ENCODE results near the gene TSPEAR. TPM values are rescaled to one million over a fixed set of nuclear protein-coding genes. Genes with fewer than 3 reads are reported as not detected.

Gene TSPEAR
- total RNA-seq, 2 donors from 2014 or later, result not detected

DNA sequence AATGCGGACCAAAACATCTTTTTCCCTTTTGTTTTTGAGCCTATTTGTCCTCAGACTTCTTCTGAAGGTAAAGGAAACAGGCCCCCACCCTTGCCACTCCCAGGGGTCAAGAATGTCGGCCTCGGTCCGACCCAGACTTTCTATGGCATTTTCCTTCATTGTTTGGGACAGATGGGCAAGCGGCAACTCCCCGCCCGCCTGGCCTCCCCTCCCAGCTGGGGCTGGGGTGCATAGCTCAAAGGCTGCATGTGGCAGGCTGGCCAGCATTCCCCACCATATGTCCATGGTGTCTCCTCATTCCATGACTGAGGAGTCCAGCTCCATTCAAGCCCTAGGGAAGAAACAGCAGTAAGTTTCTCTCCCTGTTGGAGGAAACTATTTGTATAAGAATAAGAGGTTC is 29.4 kb upstream of the TSPEAR start:
- H3K27ac ChIP-seq, result no peak overlapping the region
- ATAC-seq (ENCODE audit: insufficient number of reproducible peaks, low FRiP score, low read depth), result no peak
- peaks cover 29% of the 10 kb centered on the region for H3K9me3 ChIP-seq
- H3K27me3 ChIP-seq (replicated peaks; ENCODE audit: insufficient read depth), result no peaks in the 10 kb centered on the region
- TF ChIP-seq, protein P1, sequence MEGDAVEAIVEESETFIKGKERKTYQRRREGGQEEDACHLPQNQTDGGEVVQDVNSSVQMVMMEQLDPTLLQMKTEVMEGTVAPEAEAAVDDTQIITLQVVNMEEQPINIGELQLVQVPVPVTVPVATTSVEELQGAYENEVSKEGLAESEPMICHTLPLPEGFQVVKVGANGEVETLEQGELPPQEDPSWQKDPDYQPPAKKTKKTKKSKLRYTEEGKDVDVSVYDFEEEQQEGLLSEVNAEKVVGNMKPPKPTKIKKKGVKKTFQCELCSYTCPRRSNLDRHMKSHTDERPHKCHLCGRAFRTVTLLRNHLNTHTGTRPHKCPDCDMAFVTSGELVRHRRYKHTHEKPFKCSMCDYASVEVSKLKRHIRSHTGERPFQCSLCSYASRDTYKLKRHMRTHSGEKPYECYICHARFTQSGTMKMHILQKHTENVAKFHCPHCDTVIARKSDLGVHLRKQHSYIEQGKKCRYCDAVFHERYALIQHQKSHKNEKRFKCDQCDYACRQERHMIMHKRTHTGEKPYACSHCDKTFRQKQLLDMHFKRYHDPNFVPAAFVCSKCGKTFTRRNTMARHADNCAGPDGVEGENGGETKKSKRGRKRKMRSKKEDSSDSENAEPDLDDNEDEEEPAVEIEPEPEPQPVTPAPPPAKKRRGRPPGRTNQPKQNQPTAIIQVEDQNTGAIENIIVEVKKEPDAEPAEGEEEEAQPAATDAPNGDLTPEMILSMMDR (IDR thresholded peaks at IDR 0.05), result no peak
- no peaks in the 10 kb centered on the region for H3K4me1 ChIP-seq (ENCODE audit: control insufficient read depth in 1 of 2, low read depth in 2 of 2)
- no peak overlapping the region for H3K4me3 ChIP-seq
- DNase-seq (ENCODE audit: low spot score), result no peak
- no peaks in the 10 kb centered on the region for H3K36me3 ChIP-seq

DNA sequence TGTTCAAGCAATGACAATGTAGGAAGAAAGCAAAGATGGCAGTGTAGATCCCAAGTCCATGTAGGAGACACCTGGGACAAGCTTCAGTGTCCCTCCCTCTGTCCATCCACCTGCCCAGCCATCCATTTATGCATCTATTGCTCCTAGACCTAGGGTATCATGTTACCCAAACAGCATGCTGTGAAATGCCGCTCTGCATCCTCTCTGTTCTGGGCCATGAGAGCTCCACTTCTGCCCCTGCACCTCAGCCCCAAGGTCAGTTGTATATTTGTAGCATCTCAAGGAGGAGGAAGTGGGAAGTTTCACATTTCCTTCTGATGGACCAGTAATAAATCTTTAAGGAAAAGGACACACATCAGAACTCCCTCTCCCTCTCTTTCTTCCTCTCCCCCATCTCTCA is 27.9 kb upstream of the TSPEAR start:
- TF ChIP-seq, protein P1 (IDR thresholded peaks at IDR 0.05), result no peak
- ATAC-seq (ENCODE audit: insufficient number of reproducible peaks, low FRiP score, low read depth) (no peak), DNase-seq (ENCODE audit: low spot score) (no peak)
- H3K27ac ChIP-seq, result no peak overlapping the region
- H3K4me3 ChIP-seq, result no peak overlapping the region
- no peaks in the 10 kb centered on the region for H3K36me3 ChIP-seq
- peaks cover 29% of the 10 kb centered on the region for H3K9me3 ChIP-seq
- no peaks in the 10 kb centered on the region for H3K27me3 ChIP-seq (replicated peaks; ENCODE audit: insufficient read depth)
- no peaks in the 10 kb centered on the region for H3K4me1 ChIP-seq (ENCODE audit: control insufficient read depth in 1 of 2, low read depth in 2 of 2)

DNA sequence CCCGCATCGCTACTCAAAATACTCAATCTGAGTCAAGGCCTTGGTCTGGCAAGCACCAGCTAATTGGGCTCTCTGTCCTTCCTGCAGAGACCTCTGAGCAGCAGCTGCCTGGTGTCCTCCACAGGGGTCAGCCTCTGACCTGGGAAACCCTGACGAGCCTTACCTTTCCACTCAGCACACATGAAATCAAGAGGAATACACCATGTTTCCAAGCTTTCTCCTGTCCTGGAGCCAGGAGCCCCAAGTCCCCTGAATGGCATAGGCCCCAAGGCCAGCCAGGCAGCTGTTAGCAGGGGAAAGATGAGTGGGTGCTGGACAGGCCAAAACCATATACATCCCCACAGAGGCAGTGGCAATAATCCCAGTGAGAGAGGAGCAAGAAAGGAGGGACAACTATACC is 27.2 kb upstream of the TSPEAR start:
- no peak for DNase-seq (ENCODE audit: low spot score)
- no peak overlapping the region for H3K4me3 ChIP-seq
- TF ChIP-seq, protein P1 (IDR thresholded peaks at IDR 0.05), result no peak

DNA sequence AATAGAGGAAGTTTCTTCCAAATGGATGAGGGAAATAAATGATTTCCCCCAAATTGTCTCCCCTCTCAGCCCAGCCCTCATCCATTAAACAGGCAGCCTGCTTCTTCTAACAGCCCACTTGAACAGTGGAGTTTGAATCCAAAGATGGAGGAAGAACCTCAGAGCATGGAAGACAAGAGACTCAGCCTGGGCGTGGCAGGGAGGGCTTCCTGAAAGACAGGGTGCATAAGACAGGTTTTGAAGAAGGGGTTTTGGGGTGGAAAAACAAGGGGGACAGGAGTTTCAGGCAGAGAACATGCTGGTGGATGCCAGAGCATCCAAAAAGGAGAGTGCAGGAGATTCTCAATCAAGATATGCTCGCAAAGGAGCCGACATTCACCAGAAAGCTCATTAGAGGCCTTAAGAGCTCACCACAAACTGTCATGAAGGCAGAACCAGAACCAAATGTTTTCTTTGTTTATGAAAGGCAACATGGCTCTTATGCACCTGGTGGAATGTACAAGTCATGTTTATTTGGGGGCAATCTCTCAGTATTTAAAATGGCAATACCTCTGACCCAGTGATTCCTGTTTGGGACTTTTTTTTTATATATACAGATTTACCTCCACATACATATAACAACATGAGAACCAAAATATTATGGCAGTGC is 26.5 kb upstream of the TSPEAR start:
- H3K36me3 ChIP-seq, result no peaks in the 10 kb centered on the region
- no peak for DNase-seq (ENCODE audit: low spot score)
- H3K27me3 ChIP-seq (replicated peaks; ENCODE audit: insufficient read depth), result no peaks in the 10 kb centered on the region
- no peaks in the 10 kb centered on the region for H3K4me1 ChIP-seq (ENCODE audit: control insufficient read depth in 1 of 2, low read depth in 2 of 2)
- TF ChIP-seq, protein P1 (IDR thresholded peaks at IDR 0.05), result no peak
- no peak for ATAC-seq (ENCODE audit: insufficient number of reproducible peaks, low FRiP score, low read depth)
- peaks cover 29% of the 10 kb centered on the region for H3K9me3 ChIP-seq
- H3K27ac ChIP-seq, result no peak overlapping the region
- H3K4me3 ChIP-seq, result no peak overlapping the region

More for the DNA sequence above, 27.2 kb upstream of the TSPEAR start:
- no peak for ATAC-seq (ENCODE audit: insufficient number of reproducible peaks, low FRiP score, low read depth)
- Histone ChIP-seq H3K9me3 (peaks cover 29% of the 10 kb centered on the region), H3K4me1 (ENCODE audit: control insufficient read depth in 1 of 2, low read depth in 2 of 2) (no peaks in the 10 kb centered on the region), H3K36me3 (no peaks in the 10 kb centered on the region), H3K27ac (no peak overlapping the region), H3K27me3 (replicated peaks; ENCODE audit: insufficient read depth) (no peaks in the 10 kb centered on the region)

DNA sequence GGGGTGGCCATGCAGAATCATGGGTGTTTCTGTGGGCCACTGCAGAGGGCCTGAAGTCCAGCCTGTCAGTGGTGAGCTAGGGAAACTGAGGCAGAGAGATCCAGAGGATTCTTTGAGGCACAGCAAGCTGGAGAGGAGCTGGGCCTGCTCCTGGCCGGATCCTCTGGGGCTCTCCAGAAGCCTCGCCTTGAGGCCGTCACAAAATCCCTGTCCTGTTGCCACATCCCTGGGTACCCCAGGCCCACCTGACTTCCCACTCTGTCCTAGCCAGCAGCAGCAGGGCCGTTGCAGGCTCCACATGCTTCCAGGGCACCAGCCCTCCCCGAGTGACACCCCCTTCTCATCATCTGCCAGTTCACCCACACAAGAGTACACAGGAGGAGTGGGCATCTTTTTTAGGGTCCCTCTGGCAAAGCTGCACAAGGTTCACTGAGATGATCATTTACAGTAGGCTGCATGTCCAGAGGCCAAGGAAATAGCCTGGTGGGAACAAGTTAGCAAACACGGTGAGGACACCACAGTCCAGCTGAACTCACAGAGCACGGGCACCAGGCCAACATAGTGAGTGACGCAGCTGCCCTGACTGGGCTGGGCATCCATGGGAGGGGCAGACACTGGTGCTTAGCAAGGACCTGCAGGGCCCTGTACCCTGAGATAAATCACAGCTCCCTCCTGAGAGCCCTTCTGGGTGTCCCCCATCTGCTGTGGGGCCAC is 25.1 kb upstream of the TSPEAR start:
- no peak overlapping the region for H3K27ac ChIP-seq
- H3K4me3 ChIP-seq, result no peak overlapping the region
- no peaks in the 10 kb centered on the region for H3K4me1 ChIP-seq (ENCODE audit: control insufficient read depth in 1 of 2, low read depth in 2 of 2)
- no peaks in the 10 kb centered on the region for H3K27me3 ChIP-seq (replicated peaks; ENCODE audit: insufficient read depth)
- TF ChIP-seq, protein P1 (IDR thresholded peaks at IDR 0.05), result no peak
- ATAC-seq (ENCODE audit: insufficient number of reproducible peaks, low FRiP score, low read depth), result no peak
- peaks cover 29% of the 10 kb centered on the region for H3K9me3 ChIP-seq
- H3K36me3 ChIP-seq, result no peaks in the 10 kb centered on the region
- DNase-seq (ENCODE audit: low spot score), result no peak
